HG02588 (cell line): ENCODE measurements around the gene PRRC2A.

Experiments used
- ATAC-seq: cut with Tn5 transposase; IDR thresholded peaks from one replicate; pipeline ENCODE4 v1.9.1; 2021; ENCODE audit warnings: mild to moderate bottlenecking, moderate library complexity; ENCODE audit not compliant: unreplicated experiment

The PRRC2A gene

GRCh38 chr6:31622684-31623091 lies 2.2 kb downstream of the PRRC2A start:
- no peak for ATAC-seq

GRCh38 chr6:31624070-31624469 lies 3.6 kb downstream of the PRRC2A start:
- no peak for ATAC-seq

GRCh38 chr6:31626952-31627351 lies 6.4 kb downstream of the PRRC2A start:
- no peak for ATAC-seq

- no peak for ATAC-seq
Observed at GRCh38 chr6:31627690-31628287, 7.3 kb downstream of the PRRC2A start.

- no peak for ATAC-seq
Observed at GRCh38 chr6:31629014-31629413, 8.5 kb downstream of the PRRC2A start.

- no peak for ATAC-seq
Observed at GRCh38 chr6:31630177-31630934, 9.8 kb downstream of the PRRC2A start.

GRCh38 chr6:31631209-31631608 lies 10.7 kb downstream of the PRRC2A start:
- ATAC-seq = no peak

- ATAC-seq = no peak
Observed at GRCh38 chr6:31631681-31632278, 11.3 kb downstream of the PRRC2A start.

- no peak for ATAC-seq
Observed at GRCh38 chr6:31632279-31632946, 11.9 kb downstream of the PRRC2A start.

- ATAC-seq = no peak
Observed at GRCh38 chr6:31633447-31633846, 12.9 kb downstream of the PRRC2A start.

GRCh38 chr6:31634131-31634530 lies 13.6 kb downstream of the PRRC2A start:
- ATAC-seq = no peak

GRCh38 chr6:31634969-31635575 lies 14.6 kb downstream of the PRRC2A start:
- no peak for ATAC-seq

GRCh38 chr6:31636698-31637596 lies 16.4 kb downstream of the PRRC2A start:
- no peak for ATAC-seq

- no peak for ATAC-seq
Observed at GRCh38 chr6:31639043-31639442, 18.5 kb downstream of the PRRC2A start.

- ATAC-seq = no peak
Observed at GRCh38 chr6:31639449-31639861, 18.9 kb downstream of the PRRC2A start.

GRCh38 chr6:31640612-31641011 lies 20.1 kb downstream of the PRRC2A start:
- no peak for ATAC-seq

- no peak for ATAC-seq
Observed at GRCh38 chr6:31641370-31641769, 20.9 kb downstream of the PRRC2A start.

- no peak for ATAC-seq
Observed at GRCh38 chr6:31642798-31643570, 22.5 kb downstream of the PRRC2A start.

GRCh38 chr6:31643818-31644454 lies 23.4 kb downstream of the PRRC2A start:
- no peak for ATAC-seq
